Heart left ventricle (tissue), 16 donors: ENCODE data around the gene LPO. TPM values are rescaled to one million over a fixed set of nuclear protein-coding genes. Genes with fewer than 3 reads are reported as not detected.

Experiments
- ATAC-seq, 4 donors: fragments of 200-7000 bp; cut with Tn5 transposase; one replicate each; pipeline ENCODE4 v1.9.1; 2020 to 2022; ENCODE audit warnings: moderate library complexity in 4 of 4, mild to moderate bottlenecking in 3 of 4, moderate number of reproducible peaks in 1 of 4
- DNase-seq, 5 donors: peaks; one replicate each; pipeline ENCODE4 v3.0.0-alpha.2; 2020
- H3K27ac ChIP-seq, 12 donors: fragments of 200-600 bp; sonication (generic) in 4 of 12; one replicate each; pipeline versions ENCODE4 v1.5.0 to v1.8.0; 2016 to 2022; ENCODE audit warnings: mild to moderate bottlenecking in 2 of 12
- H3K27me3 ChIP-seq, 9 donors: fragments of 200-600 bp; sonication (generic) in 2 of 9; one replicate each; pipeline versions ENCODE4 v1.5.1 to v1.8.0; 2016 to 2022; ENCODE audit warnings: mild to moderate bottlenecking in 3 of 9
- H3K36me3 ChIP-seq, 9 donors: fragments of 200-600 bp; sonication (generic) in 2 of 9; one replicate each; pipeline versions ENCODE4 v1.5.0 to v1.8.0; 2018 to 2022; ENCODE audit warnings: mild to moderate bottlenecking in 2 of 9
- H3K4me1 ChIP-seq, 12 donors: fragments of 200-600 bp; sonication (generic) in 4 of 12; one replicate each; pipeline versions ENCODE4 v1.5.0 to v1.8.0; 2016 to 2022; ENCODE audit warnings: mild to moderate bottlenecking in 3 of 12
- H3K4me3 ChIP-seq, 12 donors: fragments of 200-600 bp; sonication (generic) in 4 of 12; one replicate each; pipeline versions ENCODE4 v1.5.0 to v1.8.0; 2017 to 2022; ENCODE audit warnings: mild to moderate bottlenecking in 9 of 12, moderate library complexity in 4 of 12
- H3K9me3 ChIP-seq, 12 donors: fragments of 200-600 bp; sonication (generic) in 4 of 12; one replicate each; pipeline versions ENCODE4 v1.5.0 to v1.8.0; 2016 to 2022; ENCODE audit warnings: mild to moderate bottlenecking in 1 of 12
- CTCF ChIP-seq, 12 donors: fragments of 200-600 bp; sonication (generic) in 4 of 12; IDR thresholded peaks; one replicate each; pipeline versions ENCODE4 v1.5.0 to v1.8.0; 2018 to 2022; ENCODE audit warnings: antibody characterized with exemption in 12 of 12, mild to moderate bottlenecking in 5 of 12
- POLR2A ChIP-seq, 2 donors: fragments of 450-650 bp; IDR thresholded peaks; one replicate each; pipeline ENCODE4 v1.6.1; 2017; ENCODE audit warnings: antibody characterized with exemption in 2 of 2, mild to moderate bottlenecking in 2 of 2, moderate library complexity in 2 of 2
- WGBS, 4 donors: extraction: QIAGEN DNeasy Blood & Tissue Kit in 2 of 4; methylation state at CpG; one replicate each; pipeline versions ENCODE4 v1.1.5 to v1.1.7; 2013 to 2018; 5-methylcytosine and 5-hydroxymethylcytosine counted together
- intact Hi-C, 10 donors: fragments of 100-400 bp; cut with DNase I; formaldehyde crosslinking; loops; one replicate each; pipeline versions ENCODE4 v1.11.1 to v1.14.2; 2022
- polyA plus RNA-seq, 2 donors: library from polyadenylated mRNA; stranded (reverse); fragments of 200-250 nt; gene quantifications; one replicate each; pipeline ENCODE4 v1.2.3, GENCODE V29; 2013
- total RNA-seq, 9 donors: library from RNA; depleted of rRNA in 2 of 9; stranded (reverse); fragments of >200 nt in 2 of 9; fragmentation: NEBNext Ultra II Directional in 3 of 9; extraction: Animal tissue kit (Norgen Biotek cat#: 25700) in 3 of 9; gene quantifications; one replicate each; pipeline versions ENCODE4 v1.1.0 to v1.2.4, GENCODE V29; 2016 to 2023
- donor health status: ischemic (EF 13 %, LVEDD 7.1; RV severe dilation, severe dysfunction).
- donor health status: healthy with polysubstance abuse.
- donor health status: DM: no; HTN: yes; CAD: no.
- donor health status: DM: no; HTN: no; CAD: no.
- donor health status: ischemic (EF 25% LVEDD 6.9; RV normal size, moderate dysfunction).
- donor health status: ischemic (EF 25% LVEDD 5.7; RV mildly dilated, moderate dysfunction).
- donor health status: healthy.
- donor health status: DM: yes; HTN: yes; CAD: no.
- donor health status: ischemic (EF 35%, LVEDD 5.7; RV mildly dilated, moderate dysfunction).
- donor health status: nonischemic (EF 11% LVEDD 7.7; RV severe dilation, severe dysfunction).
- donor health status: DM: yes; HTN: yes; CAD: no.
- donor health status: PGD.
- donor health status: ischemic (EF 29% LVEDD 5.4; RV normal size, mild dysfunction).
- donor health status: nonischemic (EF 23%, LVEDD 6.1; RV moderate dilation, normal function).

The LPO gene
- total and polyA plus RNA-seq, 11 donors, result not detected

GRCh38 chr17:58252141-58252540 is 13.8 kb downstream of the LPO start:
- peaks cover 4 to 11% (median 6%) of the 10 kb centered on the region in 12 donors for H3K4me1 ChIP-seq
- no peaks in the 10 kb centered on the region for H3K9me3 ChIP-seq
- intact Hi-C loops, result loop anchor here in 2 of 10 donors (5.0 to 10.0 kb wide), 2 partner anchors 193 to 195 kb away; no protein-coding TSS in a partner anchor
- no peak overlapping the region for H3K27ac ChIP-seq
- 60 to 71% (median 62%) methylated on average over 9 of the region's 9 CpGs for WGBS, 4 donors
- ATAC-seq, result no peak
- H3K4me3 ChIP-seq, result no peak overlapping the region
- H3K36me3 ChIP-seq, result no peaks in the 10 kb centered on the region
- H3K27me3 ChIP-seq, result peaks cover 9 to 71% (median 29%) of the 10 kb centered on the region in 9 donors
- no peak for TF ChIP-seq CTCF (IDR thresholded peaks at IDR 0.05)
- TF ChIP-seq POLR2A (IDR thresholded peaks at IDR 0.05), result no peak
- no peak for DNase-seq

GRCh38 chr17:58253082-58253481 is 14.7 kb downstream of the LPO start:
- no peak for ATAC-seq
- Histone ChIP-seq H3K4me1 (peaks cover 4 to 11% (median 6%) of the 10 kb centered on the region in 12 donors), H3K36me3 (no peaks in the 10 kb centered on the region), H3K27me3 (peaks cover 9 to 78% (median 29%) of the 10 kb centered on the region in 9 donors), H3K9me3 (no peaks in the 10 kb centered on the region), H3K4me3 (no peak overlapping the region), H3K27ac (no peak overlapping the region)
- TF ChIP-seq CTCF (IDR thresholded peaks at IDR 0.05) (no peak), POLR2A (IDR thresholded peaks at IDR 0.05) (no peak)
- WGBS, 4 donors, result 76 to 84% (median 83%) methylated on average over 3 of the region's 3 CpGs
- no peak for DNase-seq
- intact Hi-C loops, result loop anchor here in 2 of 10 donors (5.0 to 10.0 kb wide), 2 partner anchors 192 to 194 kb away; no protein-coding TSS in a partner anchor

- no peak overlapping the region for H3K27ac ChIP-seq
- intact Hi-C loops, result loop anchor here in 2 of 10 donors (5.0 to 10.0 kb wide), 2 partner anchors 190 to 192 kb away; no protein-coding TSS in a partner anchor
- H3K9me3 ChIP-seq, result no peaks in the 10 kb centered on the region
- peaks cover under 1 to 74% (median 20%) of the 10 kb centered on the region in 9 donors for H3K27me3 ChIP-seq
- WGBS, 4 donors, result 12 to 28% (median 25%) methylated on average over 6 to 8 of the region's 8 CpGs
- DNase-seq (no peak), ATAC-seq (no peak)
- no peak overlapping the region for H3K4me3 ChIP-seq
- TF ChIP-seq CTCF (IDR thresholded peaks at IDR 0.05) (no peak), POLR2A (IDR thresholded peaks at IDR 0.05) (no peak)
- H3K36me3 ChIP-seq, result no peaks in the 10 kb centered on the region
- peaks cover 0 to 3% (median 0%) of the 10 kb centered on the region in 12 donors for H3K4me1 ChIP-seq
These were observed 16.4 kb downstream of the LPO start for GRCh38 chr17:58254803-58255202.

DNA sequence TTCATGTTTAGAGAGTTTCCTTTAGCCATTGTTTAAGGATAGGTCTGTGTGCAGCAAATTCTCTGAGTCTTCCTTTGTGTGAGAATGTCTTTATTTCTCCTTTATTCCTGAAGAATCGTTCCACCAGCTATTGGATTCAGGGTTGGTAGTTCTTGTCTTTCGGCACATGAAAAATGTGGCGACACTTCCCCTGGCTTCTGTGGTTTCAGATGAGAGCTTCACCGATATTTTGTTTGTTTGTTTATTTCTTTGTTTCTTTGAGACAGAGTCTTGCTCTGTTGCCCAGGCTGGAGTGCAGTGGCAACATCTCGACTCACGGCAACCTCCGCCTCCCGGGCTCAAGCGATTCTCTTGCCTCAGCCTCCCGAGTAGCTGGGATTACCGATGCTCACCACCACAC is 23.8 kb downstream of the LPO start:
- 87 to 90% (median 89%) methylated on average over 11 of the region's 11 CpGs for WGBS, 4 donors
- no peak for ATAC-seq
- DNase-seq, result peak in 1 of 5 donors; percentile 5
- Histone ChIP-seq H3K27me3 (peaks cover 0 to 83% (median 17%) of the 10 kb centered on the region in 9 donors), H3K9me3 (no peaks in the 10 kb centered on the region), H3K27ac (no peak overlapping the region), H3K36me3 (no peaks in the 10 kb centered on the region), H3K4me3 (no peak overlapping the region), H3K4me1 (no peaks in the 10 kb centered on the region)
- no peak for TF ChIP-seq POLR2A (IDR thresholded peaks at IDR 0.05)
- no peak for TF ChIP-seq CTCF (IDR thresholded peaks at IDR 0.05)
- intact Hi-C loops, result no loop called here
